GM12801 (cell line): Measurements from ENCODE around the gene SEC14L3.

ENCODE experiments used
- TF ChIP-seq, protein P1 (sequence below): IDR thresholded peaks from one replicate; pipeline ENCODE4 v1.5.1; 2011; ENCODE audit warnings: control low read depth; ENCODE audit not compliant: insufficient read length; ENCODE audit errors: extremely low read depth

Gene SEC14L3

GRCh38 chr22:30416837-30417236 is 55.0 kb downstream of the SEC14L3 start:
- TF ChIP-seq, protein P1, sequence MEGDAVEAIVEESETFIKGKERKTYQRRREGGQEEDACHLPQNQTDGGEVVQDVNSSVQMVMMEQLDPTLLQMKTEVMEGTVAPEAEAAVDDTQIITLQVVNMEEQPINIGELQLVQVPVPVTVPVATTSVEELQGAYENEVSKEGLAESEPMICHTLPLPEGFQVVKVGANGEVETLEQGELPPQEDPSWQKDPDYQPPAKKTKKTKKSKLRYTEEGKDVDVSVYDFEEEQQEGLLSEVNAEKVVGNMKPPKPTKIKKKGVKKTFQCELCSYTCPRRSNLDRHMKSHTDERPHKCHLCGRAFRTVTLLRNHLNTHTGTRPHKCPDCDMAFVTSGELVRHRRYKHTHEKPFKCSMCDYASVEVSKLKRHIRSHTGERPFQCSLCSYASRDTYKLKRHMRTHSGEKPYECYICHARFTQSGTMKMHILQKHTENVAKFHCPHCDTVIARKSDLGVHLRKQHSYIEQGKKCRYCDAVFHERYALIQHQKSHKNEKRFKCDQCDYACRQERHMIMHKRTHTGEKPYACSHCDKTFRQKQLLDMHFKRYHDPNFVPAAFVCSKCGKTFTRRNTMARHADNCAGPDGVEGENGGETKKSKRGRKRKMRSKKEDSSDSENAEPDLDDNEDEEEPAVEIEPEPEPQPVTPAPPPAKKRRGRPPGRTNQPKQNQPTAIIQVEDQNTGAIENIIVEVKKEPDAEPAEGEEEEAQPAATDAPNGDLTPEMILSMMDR: no peak

DNA sequence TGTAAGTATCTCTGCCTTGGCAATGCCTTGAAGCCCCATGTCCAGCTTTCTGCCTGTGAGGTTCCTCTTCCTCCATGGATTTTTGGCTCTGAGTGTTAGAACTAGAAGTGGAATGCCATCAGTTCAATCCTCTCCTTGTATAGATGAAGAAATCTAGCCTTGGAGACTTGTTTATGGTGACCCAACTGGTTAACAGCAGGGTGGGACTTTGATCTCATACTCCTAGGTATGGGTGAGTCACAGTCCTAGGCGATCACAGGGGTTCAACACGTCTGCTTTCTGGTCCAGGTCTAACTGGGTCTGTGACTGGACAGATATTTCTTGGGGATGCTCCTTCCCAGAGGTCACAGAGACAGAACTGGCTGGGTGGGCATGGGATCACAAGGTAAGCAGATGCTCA is 55.4 kb downstream of the SEC14L3 start:
- TF ChIP-seq, protein P1: no peak

DNA sequence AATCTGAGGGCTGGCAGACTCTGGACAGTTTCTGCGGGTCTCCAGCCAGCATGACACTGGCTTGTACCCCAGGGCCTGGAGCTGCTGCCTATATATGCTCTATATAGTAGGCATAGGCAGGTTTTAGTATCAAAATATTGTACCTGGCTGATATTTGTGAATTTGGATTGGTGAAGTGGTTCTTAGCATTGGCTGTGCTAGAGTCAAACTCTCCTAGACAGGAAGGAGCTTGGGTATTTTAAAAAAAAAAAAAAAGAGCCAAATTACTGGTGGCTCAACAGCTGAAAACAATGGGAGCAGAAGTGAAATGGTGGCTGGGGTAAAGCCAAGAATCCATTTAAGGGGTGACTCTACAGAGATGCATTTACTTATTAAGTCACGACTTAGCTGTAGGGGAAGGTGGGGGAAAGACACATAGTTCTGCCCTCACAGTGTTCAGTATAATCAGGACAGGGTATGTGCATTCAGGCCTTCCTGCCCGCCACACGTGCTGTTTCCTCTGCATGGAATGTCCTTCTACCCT is 57.2 kb downstream of the SEC14L3 start:
- TF ChIP-seq, protein P1: no peak

DNA sequence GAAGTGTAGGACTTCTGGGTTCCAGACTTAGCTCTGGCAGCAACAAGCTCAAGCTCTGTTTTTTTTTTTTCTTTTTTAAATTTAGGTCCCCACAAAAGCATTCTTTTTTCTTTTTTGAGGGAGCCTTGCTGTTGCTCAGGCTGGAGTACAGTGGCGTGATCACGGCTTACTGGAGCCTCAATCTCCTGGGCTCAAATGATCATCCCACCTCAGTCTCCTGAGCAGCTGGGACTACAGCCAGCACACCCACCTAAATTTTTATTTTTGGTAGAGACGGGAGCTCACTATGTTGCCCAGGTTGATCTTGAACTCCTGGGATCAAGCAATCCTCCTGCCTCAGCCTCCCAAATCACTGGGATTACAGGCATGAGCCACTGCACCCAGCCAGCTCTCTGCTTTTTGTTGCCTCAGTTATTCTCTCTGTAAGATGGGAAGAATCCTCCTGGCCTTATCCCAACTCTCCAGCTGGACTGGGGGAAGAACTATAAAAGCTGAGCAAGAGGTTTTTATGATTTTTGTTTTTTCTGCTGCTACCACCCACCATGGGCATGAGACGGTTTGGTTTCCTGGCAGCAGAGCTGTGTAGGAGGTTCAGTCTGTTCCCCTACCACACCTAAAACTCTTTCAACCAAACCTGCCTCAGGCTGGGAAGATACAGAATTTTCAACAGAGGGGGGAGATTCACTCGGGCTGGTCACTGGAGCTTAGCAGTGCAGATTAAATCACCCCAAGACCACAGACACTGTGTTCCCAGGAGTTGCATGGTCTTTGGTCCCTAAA is 57.9 kb downstream of the SEC14L3 start:
- TF ChIP-seq, protein P1: no peak

GRCh38 chr22:30413001-30413400 is 58.8 kb downstream of the SEC14L3 start:
- TF ChIP-seq, protein P1: no peak

- TF ChIP-seq, protein P1: no peak
These were observed 60.0 kb downstream of the SEC14L3 start for GRCh38 chr22:30411780-30412179.
